Esophagus squamous epithelium (tissue), 4 donors: Measurements from ENCODE around the gene DAPP1.

Experiments
- POLR2A ChIP-seq, 4 donors: fragments of 450-650 bp; IDR thresholded peaks; one replicate each; pipeline ENCODE4 v1.6.1; 2017; ENCODE audit warnings: antibody characterized with exemption in 4 of 4, mild to moderate bottlenecking in 4 of 4, moderate library complexity in 3 of 4
- TF ChIP-seq, protein P1 (sequence below), 6 experiments: fragments of 450-650 bp in 4 of 6; fragments of 200-600 bp in 2 of 6; sonication (generic) in 2 of 6; IDR thresholded peaks; one replicate each; pipeline ENCODE4 v1.5.1; 2016 to 2019; ENCODE audit warnings: antibody characterized with exemption in 6 of 6, mild to moderate bottlenecking in 4 of 6, moderate library complexity in 4 of 6

DNA sequence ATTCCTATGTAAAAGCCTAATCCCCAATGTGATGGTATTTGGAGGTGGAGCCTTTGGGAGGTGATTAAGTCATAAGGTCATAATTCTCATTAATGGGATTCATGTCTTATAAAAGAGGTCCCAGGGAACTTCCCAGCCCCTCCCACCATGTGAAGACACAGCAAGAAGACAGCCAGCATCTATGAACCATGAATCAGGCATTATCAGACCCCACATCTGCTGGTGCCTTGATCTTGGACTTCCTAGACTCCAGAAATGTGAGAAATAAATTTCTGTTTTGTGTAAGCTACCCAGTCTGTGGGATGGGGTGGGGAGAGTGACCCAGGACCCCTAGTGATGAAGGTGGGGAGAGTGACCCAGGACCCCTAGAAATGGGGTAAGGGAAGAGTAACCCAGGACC, 6.1 kb upstream of the DAPP1 start:
- TF ChIP-seq, protein P1, sequence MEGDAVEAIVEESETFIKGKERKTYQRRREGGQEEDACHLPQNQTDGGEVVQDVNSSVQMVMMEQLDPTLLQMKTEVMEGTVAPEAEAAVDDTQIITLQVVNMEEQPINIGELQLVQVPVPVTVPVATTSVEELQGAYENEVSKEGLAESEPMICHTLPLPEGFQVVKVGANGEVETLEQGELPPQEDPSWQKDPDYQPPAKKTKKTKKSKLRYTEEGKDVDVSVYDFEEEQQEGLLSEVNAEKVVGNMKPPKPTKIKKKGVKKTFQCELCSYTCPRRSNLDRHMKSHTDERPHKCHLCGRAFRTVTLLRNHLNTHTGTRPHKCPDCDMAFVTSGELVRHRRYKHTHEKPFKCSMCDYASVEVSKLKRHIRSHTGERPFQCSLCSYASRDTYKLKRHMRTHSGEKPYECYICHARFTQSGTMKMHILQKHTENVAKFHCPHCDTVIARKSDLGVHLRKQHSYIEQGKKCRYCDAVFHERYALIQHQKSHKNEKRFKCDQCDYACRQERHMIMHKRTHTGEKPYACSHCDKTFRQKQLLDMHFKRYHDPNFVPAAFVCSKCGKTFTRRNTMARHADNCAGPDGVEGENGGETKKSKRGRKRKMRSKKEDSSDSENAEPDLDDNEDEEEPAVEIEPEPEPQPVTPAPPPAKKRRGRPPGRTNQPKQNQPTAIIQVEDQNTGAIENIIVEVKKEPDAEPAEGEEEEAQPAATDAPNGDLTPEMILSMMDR (IDR thresholded peaks at IDR 0.05): no peak
- TF ChIP-seq POLR2A (IDR thresholded peaks at IDR 0.05): no peak
